HG02642 (cell line): ENCODE results near the gene SYNC.

Experiments
- ATAC-seq: cut with Tn5 transposase; IDR thresholded peaks from one replicate; pipeline ENCODE4 v1.9.1; 2021; ENCODE audit warnings: mild to moderate bottlenecking; ENCODE audit not compliant: unreplicated experiment, poor library complexity

Gene SYNC

DNA sequence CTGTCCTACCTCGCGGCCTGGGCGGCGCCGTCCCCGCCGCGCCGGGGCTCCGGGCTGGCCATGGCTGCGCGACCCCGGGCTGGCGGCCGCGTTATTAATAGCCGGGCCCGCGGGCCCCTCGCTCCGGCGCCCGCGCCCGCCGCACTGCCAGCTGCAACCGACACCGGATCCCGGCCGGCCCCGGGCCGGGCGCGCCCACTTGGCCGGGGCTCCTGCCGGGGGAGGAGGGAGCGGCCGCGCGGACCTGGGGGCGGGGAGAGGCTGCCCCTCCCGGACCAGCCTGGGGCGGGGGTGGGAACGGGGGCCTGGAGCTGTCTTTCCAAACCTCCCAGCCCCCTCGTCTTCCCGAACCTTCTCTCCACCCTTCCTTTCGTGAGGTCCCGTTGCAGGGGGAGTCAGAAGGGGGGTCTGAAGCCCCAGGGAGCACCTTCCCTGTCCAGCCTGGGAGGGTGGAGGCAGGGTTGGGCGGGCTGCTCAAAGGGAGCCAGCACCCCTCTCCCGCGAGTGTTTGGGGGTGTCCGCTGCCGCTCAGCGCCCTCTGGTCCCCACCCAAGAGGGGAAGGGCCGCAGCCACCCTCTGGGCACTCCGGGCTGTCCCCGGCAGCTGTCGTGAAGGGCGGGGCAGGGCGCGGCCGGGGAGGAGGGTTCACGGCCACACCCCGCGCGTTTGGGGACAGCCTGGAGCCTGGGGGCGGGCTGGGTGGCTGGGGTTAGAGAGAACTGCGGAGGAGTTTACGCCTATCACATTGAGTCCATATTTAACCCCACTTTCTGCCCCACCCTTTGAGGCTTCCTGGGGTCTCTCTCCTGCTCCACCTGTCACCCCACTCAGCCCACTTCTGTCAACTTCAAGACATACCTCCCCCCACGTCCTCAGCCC is at the start of gene SYNC:
SYNC (minus strand) TSS at position 172 of the 880 bp plus-strand sequence; CDS start at position 62, 110 bp downstream.
- ATAC-seq = no peak

DNA sequence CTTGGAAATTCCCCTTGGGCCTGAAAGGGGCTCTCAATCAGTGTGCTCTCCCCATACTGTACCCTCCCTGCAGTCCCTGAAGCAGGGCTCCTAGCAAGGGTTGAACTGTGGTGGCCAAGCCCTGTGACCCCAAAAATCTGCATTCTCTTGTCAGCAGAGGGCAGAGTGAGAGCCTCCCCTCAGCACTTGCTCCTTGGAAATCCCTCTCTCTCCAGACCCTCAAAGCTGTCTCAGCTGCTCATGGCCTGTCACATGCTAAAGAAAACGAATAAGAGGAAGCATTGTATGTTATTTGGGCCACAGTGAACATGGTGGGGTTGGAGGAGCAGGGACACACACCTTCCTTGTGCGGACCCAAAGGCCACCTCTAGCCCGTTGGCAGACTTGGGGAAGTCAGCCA is 47.2 kb upstream of the SYNC start:
- ATAC-seq = no peak

DNA sequence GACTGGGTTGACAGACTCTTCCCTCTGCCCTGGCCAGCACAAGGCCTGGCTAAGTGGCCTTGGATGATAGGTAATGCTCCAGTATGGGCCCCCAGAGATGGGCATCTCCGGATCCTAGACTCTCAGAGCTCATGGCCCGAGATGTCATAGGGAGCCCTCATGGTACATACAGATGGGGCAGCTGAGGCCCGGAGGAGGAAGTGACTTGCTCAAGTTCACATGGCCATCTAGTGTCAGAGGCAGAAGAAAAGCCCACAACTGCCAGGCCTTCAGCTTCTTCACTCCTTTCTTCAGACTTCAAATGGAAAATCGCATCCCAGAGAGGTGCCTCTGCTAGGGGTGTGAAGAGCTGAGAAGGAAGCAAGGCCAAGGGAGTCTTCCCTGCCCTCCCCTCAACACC is 46.8 kb upstream of the SYNC start:
- no peak for ATAC-seq

DNA sequence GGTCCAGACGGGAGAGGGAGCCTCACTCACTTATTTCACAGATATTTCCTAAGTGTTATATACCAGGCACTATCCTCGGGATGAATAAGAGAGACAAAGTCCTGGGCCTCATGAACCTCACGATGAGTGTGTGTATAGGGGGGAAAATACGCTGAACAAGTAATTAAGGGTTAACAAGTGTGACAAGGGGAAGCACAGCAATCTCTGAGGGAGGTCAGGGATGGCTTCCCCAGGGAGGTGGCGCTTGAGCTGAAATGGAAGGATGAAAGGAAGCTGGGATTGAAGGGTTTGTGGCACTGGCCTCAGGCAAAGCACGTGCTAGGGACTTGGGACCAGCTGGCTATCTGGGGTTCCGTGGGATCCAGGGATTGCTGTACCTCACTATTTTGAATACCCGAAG is 46.4 kb upstream of the SYNC start:
- no peak for ATAC-seq

DNA sequence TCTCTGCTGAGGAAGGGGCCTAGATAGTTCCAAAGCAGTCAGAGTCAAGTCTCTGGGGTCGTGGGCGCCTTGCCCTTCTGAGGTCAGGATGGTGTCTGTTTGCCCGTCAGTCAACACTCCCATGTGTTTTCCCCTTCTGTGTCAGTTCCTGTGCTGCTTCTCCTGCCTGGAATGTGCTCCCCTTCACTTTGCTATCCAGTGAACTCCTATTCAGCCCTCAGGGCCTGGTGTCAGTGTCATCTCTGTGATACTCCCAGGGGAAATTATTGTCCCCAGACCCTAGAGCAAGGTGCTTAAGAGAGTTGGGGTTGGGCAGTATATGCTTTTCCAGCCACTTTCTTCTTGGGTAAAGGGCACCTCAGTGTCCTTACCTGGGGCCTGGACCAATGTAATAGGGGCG is 45.8 kb upstream of the SYNC start:
- ATAC-seq = no peak

DNA sequence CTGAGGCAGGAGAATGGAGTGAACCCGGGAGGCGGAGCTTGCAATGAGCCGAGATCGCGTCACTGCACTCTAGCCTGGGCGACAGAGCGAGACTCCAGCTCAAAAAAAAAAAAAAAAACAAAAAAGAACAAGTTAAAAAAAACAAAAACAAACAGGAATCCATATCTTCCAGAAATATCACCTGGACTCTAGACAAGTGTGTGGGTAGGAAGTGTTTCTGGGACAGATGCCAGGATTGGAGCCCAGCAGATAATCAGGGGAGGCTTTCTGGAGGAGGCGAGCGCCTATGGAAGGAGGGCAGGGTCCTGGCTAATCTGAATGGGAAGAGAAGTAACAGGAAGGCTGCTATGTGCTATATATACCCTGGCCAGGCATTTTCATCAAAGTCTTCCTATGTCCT is 43.6 kb upstream of the SYNC start:
- no peak for ATAC-seq

DNA sequence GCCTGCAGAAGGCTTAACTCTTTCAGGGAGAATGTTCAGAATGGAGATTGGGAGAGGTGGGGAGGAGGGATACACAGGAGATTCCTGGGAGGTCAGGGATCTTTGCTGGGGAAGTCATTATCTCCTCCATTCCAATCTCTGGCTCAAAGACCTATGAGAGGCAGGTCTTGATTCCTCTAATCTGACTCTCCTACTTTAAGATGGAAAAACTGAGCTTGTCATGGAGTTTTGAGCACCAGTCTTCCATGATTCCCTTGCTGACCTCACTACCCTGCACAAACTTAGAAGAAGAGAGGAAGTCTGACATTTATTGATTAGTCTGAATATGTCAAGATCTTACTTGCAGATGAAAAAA is 41.5 kb upstream of the SYNC start:
- no peak for ATAC-seq

DNA sequence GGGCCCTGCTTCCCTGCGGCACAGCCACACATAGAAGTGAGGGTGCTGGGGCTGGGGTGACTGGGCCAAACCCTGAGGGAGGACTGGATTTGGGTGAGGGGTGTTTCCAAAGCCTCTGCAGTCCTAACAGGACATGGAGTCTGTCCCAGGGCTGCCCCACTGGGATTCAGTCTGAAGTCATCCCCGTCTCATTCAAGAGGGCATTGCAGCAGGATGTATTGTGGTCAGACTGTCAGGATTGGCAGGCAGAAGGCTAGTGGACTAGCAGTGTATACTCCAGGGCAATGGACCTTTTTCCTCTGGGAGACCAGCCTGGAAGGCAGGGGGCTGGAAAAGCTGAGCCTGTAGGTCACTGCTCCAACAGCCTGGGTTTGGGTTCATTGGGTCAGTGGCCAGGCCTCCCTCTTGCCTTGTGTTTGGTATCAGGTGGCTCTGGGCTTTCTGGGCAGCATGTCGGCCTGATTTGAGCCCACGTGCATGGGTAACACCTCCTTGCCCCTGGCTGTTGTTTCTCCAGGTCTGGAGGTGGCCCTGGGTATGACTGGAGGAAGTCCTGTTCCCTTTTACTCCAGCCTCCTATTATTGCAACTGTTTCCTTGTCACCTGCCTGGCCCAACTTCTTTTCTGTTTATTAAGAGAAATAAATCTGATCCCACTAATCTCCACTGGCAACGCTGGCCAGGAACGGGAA is 41.0 kb upstream of the SYNC start:
- no peak for ATAC-seq

DNA sequence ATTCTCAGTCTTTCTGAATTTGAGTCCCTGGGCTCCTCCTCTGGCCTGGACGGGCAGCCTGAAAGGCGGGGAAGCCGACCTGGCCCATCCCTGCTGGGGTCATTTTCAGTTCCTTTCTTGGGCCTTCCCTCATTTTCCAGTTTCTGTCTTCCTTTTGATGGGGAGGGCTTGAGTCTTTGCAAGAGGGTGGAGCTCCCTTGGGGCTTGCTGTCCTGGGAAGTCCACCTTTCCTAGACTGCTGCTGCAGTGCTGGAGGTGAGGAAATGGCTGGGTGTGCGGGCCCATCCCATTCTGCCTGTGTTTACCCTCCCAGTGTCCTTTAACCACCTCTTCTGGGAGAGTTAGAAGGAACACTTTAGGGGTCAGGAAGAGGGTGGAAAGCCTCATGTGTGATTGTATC is 40.4 kb upstream of the SYNC start:
- ATAC-seq = no peak

DNA sequence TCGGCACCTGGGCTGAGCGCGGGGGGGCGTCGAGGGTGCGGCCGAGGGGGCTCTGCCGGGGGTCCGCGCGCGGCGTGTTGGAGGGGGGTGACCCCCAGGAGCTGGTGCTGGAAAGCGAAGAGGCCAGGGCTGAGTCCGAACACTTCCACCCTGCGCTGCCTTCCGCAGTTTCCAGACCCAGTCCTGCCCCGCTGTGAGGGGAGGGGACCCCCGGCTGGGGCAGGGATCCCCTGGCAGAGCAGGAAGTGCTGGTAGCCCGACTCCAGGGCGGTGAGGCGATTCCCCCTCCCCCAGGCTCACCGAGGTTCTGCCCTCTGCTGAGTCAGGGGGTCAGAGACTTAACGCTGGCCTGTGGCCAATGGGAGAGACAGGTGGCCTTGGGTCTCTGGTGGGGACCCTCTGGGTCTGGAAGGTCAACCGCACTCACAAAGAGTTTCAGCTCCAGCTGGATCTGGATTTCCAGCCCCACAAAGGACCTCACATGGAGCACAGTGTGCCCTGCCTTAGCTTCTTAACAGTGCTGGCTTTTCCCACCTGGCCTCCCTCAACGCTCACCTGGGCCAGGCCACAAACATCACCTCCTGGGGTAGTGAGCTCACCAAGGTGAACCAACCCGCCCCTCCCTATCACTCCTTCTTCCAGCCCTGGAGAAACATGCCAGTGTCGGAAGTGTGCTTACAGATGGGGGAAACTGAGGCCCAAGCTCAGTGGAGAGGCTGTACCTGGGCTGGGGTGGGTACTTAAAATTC is 39.8 kb upstream of the SYNC start:
- ATAC-seq = no peak

DNA sequence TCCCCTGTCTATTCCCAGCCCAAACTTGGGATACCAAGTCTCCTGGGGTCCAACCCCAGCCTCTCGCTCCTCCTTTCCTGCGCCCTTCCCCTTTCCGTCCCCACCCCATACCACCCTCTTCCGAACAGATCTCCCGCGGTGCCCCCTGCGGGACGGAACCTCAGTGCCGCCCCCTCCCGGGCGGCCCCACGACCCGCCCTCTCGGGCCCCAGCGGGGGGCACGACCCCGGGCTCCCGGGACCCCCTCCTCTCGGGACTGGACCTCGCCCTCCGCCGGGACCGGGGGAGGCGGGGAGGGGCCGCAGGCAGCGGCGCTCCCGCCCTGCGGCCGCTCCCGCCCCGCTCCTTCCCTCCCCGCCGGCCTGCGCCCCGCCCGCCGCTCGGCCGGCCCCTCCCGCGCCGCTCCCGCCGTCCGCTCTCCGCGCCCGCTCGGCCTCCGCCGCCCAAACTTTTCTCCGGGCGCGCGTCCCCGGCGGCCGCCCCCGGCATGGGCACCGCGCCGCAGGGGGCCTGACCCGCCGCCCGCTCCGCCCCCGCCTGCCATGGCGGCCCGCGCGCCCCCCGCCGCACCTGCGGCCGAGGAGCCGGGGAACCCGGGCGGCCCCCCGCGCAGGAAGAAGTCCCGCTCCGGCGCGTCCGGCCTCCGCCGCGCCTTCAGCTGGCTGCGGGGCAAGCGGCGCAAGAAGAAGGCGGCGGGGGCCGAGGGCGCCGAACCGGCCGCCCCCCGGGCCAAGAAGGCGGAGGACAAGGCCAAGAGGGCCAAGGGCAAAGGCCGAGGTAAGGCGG is 39.0 kb upstream of the SYNC start:
- ATAC-seq = no peak

DNA sequence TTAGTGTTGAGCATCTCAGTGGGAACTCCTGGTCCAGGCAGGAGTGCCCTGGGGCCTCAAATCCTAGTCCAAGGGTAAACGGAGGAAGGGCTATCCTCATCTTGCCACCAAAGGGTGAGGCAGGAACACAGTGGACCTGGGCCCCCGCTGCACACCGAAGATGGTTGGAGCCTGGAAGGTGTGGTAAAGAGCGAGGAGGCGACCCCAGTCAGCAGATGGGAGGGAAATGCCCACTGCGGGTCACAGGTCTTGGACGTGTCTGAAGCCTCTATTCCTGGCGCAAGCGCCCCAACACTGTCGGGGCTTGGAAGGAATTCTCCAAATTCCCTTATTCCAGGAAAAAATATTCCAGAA is 38.5 kb upstream of the SYNC start:
- no peak for ATAC-seq

DNA sequence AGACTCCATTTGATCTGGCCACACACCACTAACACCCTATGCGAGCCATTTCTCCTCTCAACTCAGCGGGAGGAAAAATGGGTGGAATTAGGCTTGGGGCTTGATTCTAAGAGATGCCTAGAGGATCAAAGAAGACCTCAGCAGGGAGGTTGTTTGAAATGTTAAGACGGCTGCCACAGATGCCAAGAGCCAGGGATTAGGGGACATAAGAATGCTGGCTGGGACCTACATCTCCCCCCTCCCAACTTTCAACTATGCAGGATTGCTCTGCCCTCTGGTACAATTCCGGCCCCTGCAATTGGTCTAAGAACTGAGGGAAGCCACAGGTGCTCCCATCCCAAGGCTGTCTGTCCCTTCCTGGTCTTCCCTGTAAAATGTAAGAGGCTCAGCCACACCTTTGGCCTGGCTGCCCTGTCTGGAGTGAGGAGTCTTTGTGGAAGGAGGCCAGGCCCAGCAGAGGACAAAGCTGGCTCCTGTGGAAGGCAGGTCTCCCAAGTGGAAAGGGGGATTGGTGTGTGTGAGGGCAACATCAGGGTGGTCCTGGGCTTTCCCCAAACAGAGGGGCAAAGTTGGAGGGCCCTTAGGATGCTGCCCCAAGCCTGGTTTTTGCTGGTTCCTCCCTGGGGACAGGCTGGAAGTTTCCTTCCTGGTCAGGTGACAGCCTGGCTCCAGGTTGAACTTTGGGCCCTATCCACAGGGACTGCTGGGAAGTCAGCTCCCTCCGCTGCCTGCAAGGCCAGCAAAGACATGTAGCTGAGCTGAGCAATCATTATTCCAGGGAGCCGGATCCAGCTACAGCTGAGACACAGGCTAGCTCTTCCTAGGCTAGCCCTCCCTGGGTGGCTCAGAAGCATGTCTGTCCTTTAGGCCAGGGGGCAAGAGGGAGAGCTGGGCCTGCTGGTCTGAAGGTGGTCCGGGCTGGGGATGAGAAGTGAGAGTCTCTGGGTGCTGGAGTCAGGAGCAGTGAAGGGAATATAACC is 34.5 kb upstream of the SYNC start:
- ATAC-seq = no peak

DNA sequence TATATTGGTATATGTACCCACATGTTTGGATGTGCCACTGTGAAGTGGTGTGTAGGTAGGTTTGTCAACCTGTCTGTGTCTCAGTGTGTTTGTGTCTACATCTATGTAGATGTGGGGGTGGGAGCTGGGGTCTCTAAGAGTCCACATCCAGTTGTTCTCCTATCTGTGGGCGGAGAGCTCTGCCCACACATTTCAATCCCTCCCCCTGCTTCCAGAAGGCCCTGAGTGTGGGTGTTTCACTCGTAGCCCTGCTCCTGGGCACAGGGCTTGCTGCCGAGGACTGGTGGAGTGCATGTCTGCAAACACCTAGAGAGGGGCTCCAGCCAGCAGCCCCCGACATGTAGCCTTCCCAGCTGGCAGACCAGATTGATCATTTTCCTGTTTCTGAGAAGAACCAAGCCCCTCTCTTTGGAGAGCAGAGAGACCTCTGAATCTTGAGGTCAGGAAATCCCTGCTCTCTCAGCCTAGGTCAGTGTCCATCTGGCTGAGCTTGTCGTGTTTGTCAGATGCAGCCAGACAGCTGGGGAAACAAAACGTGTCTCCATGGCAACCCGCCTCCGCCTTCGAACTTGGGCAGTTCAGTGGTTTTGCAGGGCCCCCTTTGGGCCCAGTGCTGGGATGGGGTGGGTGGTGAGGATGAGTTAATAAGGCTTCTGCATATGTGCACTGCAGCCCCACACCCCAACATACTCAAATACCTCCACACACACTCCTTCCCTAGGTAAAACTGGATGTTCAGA is 31.2 kb upstream of the SYNC start:
- no peak for ATAC-seq

DNA sequence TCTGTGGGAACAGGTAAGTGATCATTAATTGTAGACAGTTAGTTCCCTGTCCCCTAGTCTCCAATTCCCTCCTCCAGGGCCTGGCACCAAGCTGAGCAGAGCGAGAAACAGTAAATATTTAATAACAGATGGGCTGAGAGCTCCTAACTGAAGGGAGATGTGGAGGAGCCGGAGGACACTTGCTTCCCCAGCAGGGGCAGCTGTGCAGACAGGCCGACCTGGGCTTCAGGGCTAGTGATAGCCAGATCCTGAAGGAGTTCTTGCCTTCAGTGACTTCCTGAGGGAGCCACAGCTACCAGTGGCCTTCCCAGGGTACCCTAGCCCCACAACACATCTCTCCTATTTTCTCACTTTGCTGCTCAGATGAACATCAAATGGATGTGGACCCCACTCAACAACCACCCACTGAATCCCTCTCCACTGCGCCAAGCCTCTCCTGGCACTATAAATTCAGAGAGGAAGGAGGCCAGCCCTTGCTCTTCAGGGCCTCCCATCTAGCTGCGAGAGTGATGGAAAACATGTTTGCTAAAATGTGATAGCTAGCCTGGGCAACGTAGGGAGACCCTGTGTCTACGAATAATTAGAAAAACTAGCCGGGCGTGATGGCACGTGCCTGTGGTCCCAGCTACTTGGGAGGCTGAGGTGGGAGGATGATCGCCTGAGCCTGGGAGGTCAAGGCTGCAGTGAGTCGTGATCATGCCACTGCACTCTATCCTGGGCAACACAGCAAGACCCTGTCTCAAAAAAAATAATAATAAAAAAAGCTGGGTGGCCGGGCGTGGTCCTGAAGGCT is 26.9 kb upstream of the SYNC start:
- no peak for ATAC-seq

DNA sequence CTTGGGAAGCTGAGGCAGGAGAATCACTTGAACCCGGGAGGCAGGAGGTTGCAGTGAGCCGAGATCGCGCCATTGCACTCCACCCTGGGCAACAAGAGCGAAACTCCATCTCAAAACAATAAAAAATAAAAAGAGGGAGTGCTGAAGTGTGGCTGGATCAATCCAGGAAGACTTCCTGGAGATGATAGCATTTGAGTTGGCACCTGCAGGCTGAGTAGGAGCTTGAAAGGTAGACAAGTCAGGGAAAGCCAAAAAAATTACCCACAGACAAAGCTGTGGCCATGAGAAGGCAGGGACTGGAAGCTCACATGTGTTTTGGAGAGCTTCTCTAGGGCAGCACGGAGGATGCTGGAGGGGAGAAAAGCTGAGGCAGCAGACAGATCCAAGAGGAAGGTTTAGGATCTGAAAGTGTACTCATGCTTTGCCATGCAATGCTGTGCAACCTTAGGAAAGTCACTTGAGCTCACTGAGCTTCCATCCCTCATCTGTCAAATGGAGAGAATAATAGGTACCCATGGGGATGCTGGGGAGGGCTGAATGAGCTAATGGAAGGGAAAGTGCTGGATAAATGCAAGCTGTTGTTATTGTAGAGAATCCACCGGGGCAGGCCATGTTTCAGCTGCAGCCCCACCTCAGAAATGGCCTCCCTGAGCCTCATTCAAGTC is 26.0 kb upstream of the SYNC start:
- ATAC-seq = no peak

DNA sequence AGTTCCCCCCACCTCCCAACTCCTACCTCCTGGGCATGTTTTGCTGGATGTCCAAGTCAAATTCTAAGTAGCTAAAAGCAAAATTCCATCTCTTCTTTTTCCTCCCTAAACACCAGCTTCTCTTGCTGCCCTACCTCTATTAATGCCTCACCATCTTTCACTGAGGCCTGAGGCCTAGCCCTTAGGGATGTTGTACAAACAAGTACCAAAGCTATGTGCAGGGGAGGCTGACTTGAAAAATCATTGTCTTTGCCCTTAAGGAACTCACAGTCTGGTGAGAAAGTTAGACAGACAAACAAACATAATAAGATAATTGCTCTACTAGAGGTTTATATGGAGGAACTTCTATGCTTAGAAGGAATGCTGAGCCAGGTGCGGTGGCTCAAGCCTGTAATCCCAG is 25.3 kb upstream of the SYNC start:
- no peak for ATAC-seq

DNA sequence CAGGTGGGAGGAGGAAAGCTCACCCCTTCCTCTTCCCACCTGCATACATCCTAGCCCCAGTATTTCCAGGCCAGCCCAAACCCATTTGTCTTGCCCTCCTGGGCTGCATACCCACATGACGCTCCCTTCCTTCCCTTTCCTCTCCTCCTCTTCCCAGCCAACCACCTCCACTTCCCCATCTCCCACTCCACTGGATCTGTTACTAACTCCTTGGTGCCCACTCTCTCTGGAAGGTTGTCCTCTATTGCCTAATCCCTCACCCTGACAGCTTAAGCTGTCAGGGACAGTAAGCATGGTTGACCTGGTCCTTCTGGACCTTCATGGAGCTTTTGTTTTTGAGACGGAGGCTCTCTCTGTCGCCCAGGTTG is 23.0 kb upstream of the SYNC start:
- no peak for ATAC-seq
